Epithelial cell of prostate (primary cell): Measurements from ENCODE around the gene SUPT5H.

Experiments used
- DNase-seq: peaks from one replicate; pipeline ENCODE4 v3.0.0-alpha.2; 2011; ENCODE audit warnings: low read depth, low spot score
- H3K27ac ChIP-seq: fragments of 450-650 bp; 2 replicates; pipeline ENCODE4 v1.5.1; 2017; ENCODE audit warnings: mild to moderate bottlenecking

Gene SUPT5H

GRCh38 chr19:39514840-39515550 is 69.6 kb downstream of the SUPT5H start, which contains the start of gene SELENOV:
Gene SELENOV (plus strand): TSS chr19:39515139. CDS start chr19:39515213, 74 bp downstream.
- no peak for DNase-seq
- no peak within 1 kb of the TSS for H3K27ac ChIP-seq

GRCh38 chr19:39515551-39516191 is 70.3 kb downstream of the SUPT5H start:
- no peak overlapping the region for H3K27ac ChIP-seq
- DNase-seq: no peak

GRCh38 chr19:39516270-39516669 is 70.9 kb downstream of the SUPT5H start:
- H3K27ac ChIP-seq: no peak overlapping the region
- DNase-seq: no peak

DNA sequence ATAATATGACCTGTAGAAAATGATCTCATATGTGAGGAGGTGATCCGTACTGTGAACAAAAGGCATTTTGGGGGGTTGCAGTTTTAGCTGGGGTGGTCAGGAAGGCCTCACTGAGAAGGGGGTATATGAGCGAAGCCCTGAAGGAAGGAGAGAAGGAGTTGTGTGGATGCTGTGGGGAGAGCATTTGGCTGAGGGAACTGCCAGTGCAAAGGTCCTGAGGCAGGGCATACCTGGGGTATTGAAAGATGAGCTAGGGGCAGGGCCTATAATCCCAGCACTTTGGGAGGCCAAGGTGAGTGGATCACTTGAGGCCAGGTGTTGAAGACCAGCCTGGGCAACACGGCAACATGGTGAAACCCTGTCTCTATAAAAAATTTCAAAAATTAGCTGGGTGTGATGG is 72.0 kb downstream of the SUPT5H start:
- DNase-seq: no peak
- no peak overlapping the region for H3K27ac ChIP-seq

DNA sequence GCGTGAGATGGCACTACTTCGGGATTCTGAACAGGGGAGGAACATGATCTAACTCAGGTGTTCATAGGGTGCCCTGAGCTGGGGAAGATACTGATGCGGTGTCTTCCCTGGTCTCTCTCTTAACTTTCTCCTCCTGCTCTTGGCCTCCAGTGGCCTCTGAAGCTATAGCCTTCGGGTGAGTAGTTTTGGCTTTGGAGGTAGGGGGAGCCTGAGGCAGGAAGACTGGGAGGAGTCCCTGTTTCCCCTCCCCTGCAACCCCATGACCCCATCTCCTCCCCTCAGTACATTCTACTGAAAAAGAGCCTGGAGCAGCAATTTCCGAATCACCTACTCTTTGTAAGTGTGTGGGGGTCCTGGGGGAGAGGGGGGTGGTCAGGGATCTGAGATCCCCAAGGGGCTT is 73.1 kb downstream of the SUPT5H start:
- no peak for DNase-seq
- H3K27ac ChIP-seq: no peak overlapping the region

GRCh38 chr19:39518975-39519374 is 73.6 kb downstream of the SUPT5H start:
- no peak overlapping the region for H3K27ac ChIP-seq
- no peak for DNase-seq

- no peak overlapping the region for H3K27ac ChIP-seq
- no peak for DNase-seq
Measured at GRCh38 chr19:39520541-39521484, 75.4 kb downstream of the SUPT5H start.

GRCh38 chr19:39524495-39524894 is 79.1 kb downstream of the SUPT5H start:
- H3K27ac ChIP-seq: no peak overlapping the region
- DNase-seq: no peak

DNA sequence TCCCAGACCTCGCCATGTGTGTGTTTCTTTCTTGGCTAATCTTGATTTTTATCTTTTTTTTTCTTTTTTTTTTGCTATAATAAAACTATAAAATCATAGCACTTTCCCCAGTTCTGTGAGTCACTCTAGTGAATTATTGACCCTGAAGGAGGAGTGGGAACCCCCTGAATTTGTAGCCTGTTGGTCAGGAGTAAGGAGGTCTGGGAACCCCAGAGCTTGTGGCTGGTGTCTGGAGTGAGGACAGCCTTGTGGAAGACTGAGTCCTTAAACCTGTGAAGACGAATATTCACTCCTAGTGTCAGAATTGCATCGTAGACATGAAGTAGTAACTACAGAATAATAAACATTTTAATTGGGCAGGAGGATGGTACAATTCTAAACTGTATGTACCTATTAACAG is 79.8 kb downstream of the SUPT5H start:
- no peak for DNase-seq
- H3K27ac ChIP-seq: no peak overlapping the region
